Esophagus squamous epithelium (tissue), 5 donors: Measurements from ENCODE around the gene THYN1. TPM values are rescaled to one million over a fixed set of nuclear protein-coding genes. Genes with fewer than 3 reads are reported as not detected.

Source experiments
- DNase-seq: peaks from one replicate; lab custom pipeline; 2025; lab: John Stamatoyannopoulos, UW
- H3K27ac ChIP-seq, 4 donors: fragments of 200-600 bp; sonication (generic); one replicate each; pipeline ENCODE4 v1.5.1; 2016 to 2019; ENCODE audit warnings: mild to moderate bottlenecking in 1 of 4
- H3K27me3 ChIP-seq, 4 donors: fragments of 200-600 bp; sonication (generic); 1 replicate in 3 of 4; 2 replicates in 1 of 4; pipeline versions ENCODE4 v1.5.1 to v1.6.0; 2017 to 2021; ENCODE audit warnings: antibody characterized with exemption in 1 of 4
- H3K36me3 ChIP-seq, 3 donors: fragments of 200-600 bp; sonication (generic); one replicate each; pipeline ENCODE4 v1.5.1; 2016 to 2019
- H3K4me1 ChIP-seq, 3 donors: fragments of 200-600 bp; sonication (generic); one replicate each; pipeline ENCODE4 v1.5.1; 2017 to 2019
- H3K4me3 ChIP-seq, 4 donors: fragments of 200-600 bp; sonication (generic); 1 replicate in 3 of 4; 2 replicates in 1 of 4; pipeline ENCODE4 v1.5.1; 2016 to 2019; ENCODE audit warnings: mild to moderate bottlenecking in 2 of 4, moderate library complexity in 1 of 4
- H3K9me3 ChIP-seq, 3 donors: fragments of 200-600 bp; sonication (generic); one replicate each; pipeline ENCODE4 v1.5.1; 2016 to 2019
- POLR2A ChIP-seq, 4 donors: fragments of 450-650 bp; IDR thresholded peaks; one replicate each; pipeline ENCODE4 v1.6.1; 2017; ENCODE audit warnings: antibody characterized with exemption in 4 of 4, mild to moderate bottlenecking in 4 of 4, moderate library complexity in 3 of 4
- WGBS, 2 donors: methylation state at CpG; one replicate each; pipeline ENCODE4 v1.1.5; 2018; 5-methylcytosine and 5-hydroxymethylcytosine counted together
- intact Hi-C: fragments of 100-400 bp; cut with DNase I; formaldehyde crosslinking; loops from one replicate; pipeline ENCODE4 v1.15.0; 2022
- total RNA-seq, 4 donors: library from RNA; depleted of rRNA; stranded (reverse); fragments of >200 nt; gene quantifications; one replicate each; pipeline ENCODE4 v1.1.0, GENCODE V29; 2016
- TF ChIP-seq, protein P1 (sequence below), 6 experiments: fragments of 450-650 bp in 4 of 6; fragments of 200-600 bp in 2 of 6; sonication (generic) in 2 of 6; IDR thresholded peaks; one replicate each; pipeline ENCODE4 v1.5.1; 2016 to 2019; ENCODE audit warnings: antibody characterized with exemption in 6 of 6, mild to moderate bottlenecking in 4 of 6, moderate library complexity in 4 of 6
- donor health status: DM: yes; HTN: yes; CAD: no.

Gene THYN1
- total RNA-seq, 4 donors from 2014 or later, result 15.7 to 34.2 (median 26.2) TPM

DNA sequence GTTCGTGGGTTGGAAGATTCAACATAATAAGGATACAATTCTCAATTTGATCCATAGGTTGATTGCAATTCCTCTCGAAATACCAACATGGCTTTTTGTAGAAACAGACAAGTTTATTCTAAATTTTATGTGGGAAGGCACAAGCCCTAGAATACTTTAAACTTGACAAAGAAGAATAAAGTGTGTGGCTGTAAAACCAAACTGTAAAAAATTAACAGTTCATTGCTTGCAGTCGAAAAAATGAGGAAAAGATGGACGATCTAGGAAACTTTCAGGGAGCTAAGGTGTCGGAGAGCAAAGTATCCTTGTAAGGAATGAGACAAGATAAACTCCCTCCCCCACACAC, 22.0 kb upstream of the THYN1 start:
- Histone ChIP-seq H3K4me1 (peaks cover 14 to 23% (median 16%) of the 10 kb centered on the region in 3 donors), H3K27me3 (peaks cover 4 to 100% (median 19%) of the 10 kb centered on the region in 4 donors), H3K4me3 (peak overlapping the region in 1 of 4 donors; percentile 64), H3K36me3 (no peaks in the 10 kb centered on the region), H3K27ac (no peak overlapping the region), H3K9me3 (peaks cover 0 to 4% (median 0%) of the 10 kb centered on the region in 3 donors)
- DNase-seq, result no peak
- WGBS, 2 donors, result 16 to 19% methylated on average over 5 of the region's 5 CpGs
- TF ChIP-seq POLR2A (IDR thresholded peaks at IDR 0.05), result no peak
- TF ChIP-seq, protein P1, sequence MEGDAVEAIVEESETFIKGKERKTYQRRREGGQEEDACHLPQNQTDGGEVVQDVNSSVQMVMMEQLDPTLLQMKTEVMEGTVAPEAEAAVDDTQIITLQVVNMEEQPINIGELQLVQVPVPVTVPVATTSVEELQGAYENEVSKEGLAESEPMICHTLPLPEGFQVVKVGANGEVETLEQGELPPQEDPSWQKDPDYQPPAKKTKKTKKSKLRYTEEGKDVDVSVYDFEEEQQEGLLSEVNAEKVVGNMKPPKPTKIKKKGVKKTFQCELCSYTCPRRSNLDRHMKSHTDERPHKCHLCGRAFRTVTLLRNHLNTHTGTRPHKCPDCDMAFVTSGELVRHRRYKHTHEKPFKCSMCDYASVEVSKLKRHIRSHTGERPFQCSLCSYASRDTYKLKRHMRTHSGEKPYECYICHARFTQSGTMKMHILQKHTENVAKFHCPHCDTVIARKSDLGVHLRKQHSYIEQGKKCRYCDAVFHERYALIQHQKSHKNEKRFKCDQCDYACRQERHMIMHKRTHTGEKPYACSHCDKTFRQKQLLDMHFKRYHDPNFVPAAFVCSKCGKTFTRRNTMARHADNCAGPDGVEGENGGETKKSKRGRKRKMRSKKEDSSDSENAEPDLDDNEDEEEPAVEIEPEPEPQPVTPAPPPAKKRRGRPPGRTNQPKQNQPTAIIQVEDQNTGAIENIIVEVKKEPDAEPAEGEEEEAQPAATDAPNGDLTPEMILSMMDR (IDR thresholded peaks at IDR 0.05), result no peak
- intact Hi-C loops, result no loop called here

DNA sequence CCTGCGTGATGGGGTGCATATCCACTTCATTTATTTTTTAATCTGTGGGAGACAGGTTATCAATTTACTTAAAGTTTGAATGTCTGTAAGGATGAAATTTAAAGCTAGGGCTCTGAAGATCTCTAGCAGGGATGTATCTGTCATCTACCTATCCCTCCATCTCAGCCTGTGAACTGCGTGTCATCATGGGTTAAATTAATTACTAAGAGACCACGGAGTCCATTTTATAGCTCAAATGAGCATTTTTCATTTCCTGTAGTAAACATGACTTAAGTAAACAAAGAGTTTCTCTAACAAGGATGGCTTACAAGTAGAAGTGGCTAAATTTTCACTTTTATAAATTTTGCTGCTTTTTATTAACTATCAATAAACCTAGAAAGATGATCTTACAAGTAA, 20.2 kb upstream of the THYN1 start:
- H3K36me3 ChIP-seq, result no peaks in the 10 kb centered on the region
- DNase-seq, result no peak
- peaks cover 14 to 23% (median 16%) of the 10 kb centered on the region in 3 donors for H3K4me1 ChIP-seq
- no peak overlapping the region for H3K27ac ChIP-seq
- WGBS, 2 donors, result 49 to 68% methylated on average over 3 of the region's 3 CpGs
- peaks cover 0 to 1% (median 0%) of the 10 kb centered on the region in 3 donors for H3K9me3 ChIP-seq
- intact Hi-C loops, result no loop called here
- H3K4me3 ChIP-seq, result no peak overlapping the region
- peaks cover 4 to 89% (median 19%) of the 10 kb centered on the region in 4 donors for H3K27me3 ChIP-seq
- no peak for TF ChIP-seq POLR2A (IDR thresholded peaks at IDR 0.05)
- TF ChIP-seq, protein P1 (IDR thresholded peaks at IDR 0.05), result no peak

DNA sequence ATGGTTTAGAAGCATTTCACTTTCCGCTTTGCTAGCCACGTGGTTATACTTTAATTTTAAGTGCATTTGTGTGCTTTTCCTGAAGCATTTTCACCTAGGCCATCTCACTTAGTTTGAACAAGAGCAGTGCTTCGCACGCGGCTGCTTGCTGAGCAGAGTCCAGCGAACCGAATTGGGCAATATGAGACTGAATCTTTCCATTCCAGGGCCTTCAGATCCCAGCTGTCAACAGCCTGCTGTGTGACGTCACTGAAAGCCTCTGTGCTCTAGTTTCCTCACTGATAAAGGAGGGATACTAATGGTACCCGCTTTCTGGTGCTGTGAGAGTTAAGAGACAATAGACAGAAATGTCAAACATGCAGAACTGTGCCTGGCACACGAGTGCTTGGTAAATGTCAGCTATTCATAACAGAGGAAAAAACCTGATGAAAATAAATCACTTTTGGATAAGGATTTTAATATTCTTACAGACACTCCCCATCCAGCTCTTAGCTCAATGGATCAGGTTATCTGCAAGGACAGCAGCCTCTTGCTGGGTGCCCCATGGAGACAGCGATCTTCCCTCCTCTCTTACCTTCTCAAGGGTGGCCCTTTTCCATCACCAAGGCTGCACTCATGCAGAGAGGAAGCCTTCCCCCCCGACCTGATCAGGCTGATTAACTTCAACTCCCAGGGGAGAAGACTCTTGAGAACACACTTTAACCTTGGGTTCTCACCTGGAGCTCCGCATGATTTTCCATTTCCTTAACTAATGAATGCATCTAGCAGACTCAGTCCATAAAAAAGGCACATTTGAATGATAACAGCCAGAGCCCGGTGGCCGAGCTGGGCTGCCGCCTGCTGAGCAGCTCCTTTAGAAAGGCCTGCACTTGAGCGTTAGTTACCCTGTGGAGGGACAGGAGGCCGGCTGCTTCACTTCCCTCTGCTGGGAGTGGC, 19.5 kb upstream of the THYN1 start:
- Histone ChIP-seq H3K27ac (no peak overlapping the region), H3K27me3 (peaks cover 4 to 83% (median 18%) of the 10 kb centered on the region in 4 donors), H3K4me1 (peaks cover 14 to 23% (median 16%) of the 10 kb centered on the region in 3 donors), H3K4me3 (no peak overlapping the region), H3K36me3 (no peaks in the 10 kb centered on the region), H3K9me3 (no peaks in the 10 kb centered on the region)
- intact Hi-C loops, result no loop called here
- DNase-seq, result no peak
- TF ChIP-seq, protein P1 (IDR thresholded peaks at IDR 0.05), result no peak
- TF ChIP-seq POLR2A (IDR thresholded peaks at IDR 0.05), result no peak
- WGBS, 2 donors, result 52 to 56% methylated on average over 16 to 18 of the region's 18 CpGs

DNA sequence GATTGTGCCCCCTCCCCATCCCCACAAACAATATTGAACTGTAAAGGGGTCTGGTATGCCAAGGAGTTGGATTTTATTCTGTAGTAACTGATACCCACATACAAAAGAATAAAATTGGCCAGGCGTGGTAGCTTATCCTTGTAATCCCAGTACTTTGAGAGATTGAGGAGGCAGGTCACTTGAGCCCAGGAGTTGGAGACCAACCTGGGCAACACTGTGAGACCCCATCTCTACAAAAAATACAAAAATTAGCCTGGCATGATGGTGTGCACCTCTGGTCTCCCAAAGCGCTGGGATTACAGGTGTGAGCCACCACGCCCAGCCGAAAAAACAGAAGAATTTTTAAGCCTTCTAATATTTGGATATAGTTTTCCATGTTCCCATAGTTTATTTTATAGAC, 18.8 kb upstream of the THYN1 start:
- peaks cover 4 to 76% (median 14%) of the 10 kb centered on the region in 4 donors for H3K27me3 ChIP-seq
- no peak overlapping the region for H3K4me3 ChIP-seq
- TF ChIP-seq, protein P1 (IDR thresholded peaks at IDR 0.05), result no peak
- TF ChIP-seq POLR2A (IDR thresholded peaks at IDR 0.05), result no peak
- intact Hi-C loops, result no loop called here
- peaks cover 14 to 19% (median 16%) of the 10 kb centered on the region in 3 donors for H3K4me1 ChIP-seq
- H3K27ac ChIP-seq, result no peak overlapping the region
- 86 to 92% methylated on average over 4 of the region's 4 CpGs for WGBS, 2 donors
- H3K9me3 ChIP-seq, result no peaks in the 10 kb centered on the region
- DNase-seq, result no peak
- H3K36me3 ChIP-seq, result no peaks in the 10 kb centered on the region

DNA sequence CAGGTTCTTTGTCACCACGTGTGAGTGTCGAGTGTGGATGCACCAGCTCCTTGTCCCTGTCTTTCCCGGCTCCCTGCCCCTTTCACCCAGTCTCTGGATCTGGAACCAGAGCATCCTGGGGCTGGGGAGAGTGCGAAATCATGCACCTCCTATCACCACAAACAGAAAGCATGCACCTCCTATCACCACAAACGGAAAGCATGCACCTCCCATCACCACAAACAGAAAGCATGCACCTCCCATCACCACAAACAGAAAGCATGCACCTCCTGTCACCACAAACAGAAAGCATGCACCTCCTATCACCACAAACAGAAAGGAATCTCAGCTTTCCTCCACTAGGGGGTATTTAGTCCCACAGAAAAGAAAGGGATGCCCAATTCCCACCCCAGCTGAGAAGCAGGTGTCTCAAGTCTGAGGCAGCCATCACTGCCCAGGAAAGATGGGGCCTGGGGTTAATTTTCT, 17.1 kb upstream of the THYN1 start:
- no peak for DNase-seq
- TF ChIP-seq, protein P1 (IDR thresholded peaks at IDR 0.05), result no peak
- TF ChIP-seq POLR2A (IDR thresholded peaks at IDR 0.05), result no peak
- 15 to 61% methylated on average over 3 to 4 of the region's 5 CpGs for WGBS, 2 donors
- intact Hi-C loops, result no loop called here
- Histone ChIP-seq H3K4me3 (no peak overlapping the region), H3K9me3 (no peaks in the 10 kb centered on the region), H3K27ac (no peak overlapping the region), H3K36me3 (peaks cover 0 to 3% (median 0%) of the 10 kb centered on the region in 3 donors), H3K4me1 (peaks cover 0 to 7% (median 3%) of the 10 kb centered on the region in 3 donors), H3K27me3 (peaks cover 0 to 59% (median 4%) of the 10 kb centered on the region in 4 donors)
